BLaER1 treated with 17β-estradiol and CSF1 and Interleukin-3, amounts not matched to agents 10 nM and 100 nM (cell line): ENCODE measurements around the gene ARPC2.

ENCODE experiments used
- H3K27ac ChIP-seq, 11 experiments: shearing (Covaris generic); formaldehyde crosslinking; 2 replicates each; pipeline ENCODE4 v1.8.1; 2022
- H3K27me3 ChIP-seq, 11 experiments: shearing (Covaris generic); formaldehyde crosslinking; 2 replicates each; pipeline ENCODE4 v1.8.1; 2022
- H3K36me3 ChIP-seq, 11 experiments: shearing (Covaris generic); formaldehyde crosslinking; 2 replicates each; pipeline ENCODE4 v1.8.1; 2022
- H3K4me1 ChIP-seq, 10 experiments: shearing (Covaris generic); formaldehyde crosslinking; 2 replicates each; pipeline ENCODE4 v1.8.1; 2022
- H3K4me2 ChIP-seq, 11 experiments: shearing (Covaris generic); formaldehyde crosslinking; 2 replicates each; pipeline ENCODE4 v1.8.1; 2022
- H3K4me3 ChIP-seq, 10 experiments: shearing (Covaris generic); formaldehyde crosslinking; 2 replicates each; pipeline ENCODE4 v1.8.1; 2022
- H3K9ac ChIP-seq, 11 experiments: shearing (Covaris generic); formaldehyde crosslinking; 2 replicates each; pipeline ENCODE4 v1.8.1; 2022
- H3K9me3 ChIP-seq, 11 experiments: shearing (Covaris generic); formaldehyde crosslinking; replicated peaks in 1 of 11; 2 replicates each; pipeline ENCODE4 v1.8.1; 2022
- H4K20me1 ChIP-seq, 11 experiments: shearing (Covaris generic); formaldehyde crosslinking; 2 replicates each; pipeline ENCODE4 v1.8.1; 2022
- Cebpa-rat ChIP-seq, 11 experiments: shearing (Covaris generic); IDR thresholded peaks; 2 replicates each; pipeline ENCODE4 v1.8.1; 2022

Gene ARPC2

GRCh38 chr2:218184331-218184730, 32.7 kb upstream of the ARPC2 start:
- H3K9ac ChIP-seq, result no peak overlapping the region
- no peaks in the 10 kb centered on the region for H3K27me3 ChIP-seq
- no peak for TF ChIP-seq Cebpa-rat (IDR thresholded peaks at IDR 0.05)
- no peak overlapping the region for H3K4me2 ChIP-seq
- H3K4me1 ChIP-seq, result peaks cover 0 to 9% (median 2%) of the 10 kb centered on the region in 10 experiments; a peak in 8 of 20 replicates
- no peaks in the 10 kb centered on the region for H3K9me3 ChIP-seq
- H4K20me1 ChIP-seq, result no peaks in the 10 kb centered on the region
- no peak overlapping the region for H3K4me3 ChIP-seq
- no peak overlapping the region for H3K27ac ChIP-seq
- no peaks in the 10 kb centered on the region for H3K36me3 ChIP-seq

- no peaks in the 10 kb centered on the region for H4K20me1 ChIP-seq
- H3K9me3 ChIP-seq, result no peaks in the 10 kb centered on the region
- no peak for TF ChIP-seq Cebpa-rat (IDR thresholded peaks at IDR 0.05)
- no peaks in the 10 kb centered on the region for H3K36me3 ChIP-seq
- no peaks in the 10 kb centered on the region for H3K27me3 ChIP-seq
- H3K4me3 ChIP-seq, result no peak overlapping the region
- peak overlapping the region in 4 of 11 experiments; percentile 22 to 67 (median 40); a peak in 7 of 22 replicates for H3K4me2 ChIP-seq
- H3K4me1 ChIP-seq, result peaks cover 0 to 9% (median 2%) of the 10 kb centered on the region in 10 experiments; a peak in 8 of 20 replicates
- H3K27ac ChIP-seq, result no peak overlapping the region
- H3K9ac ChIP-seq, result peak overlapping the region in 1 of 11 experiments; percentile 34; a peak in 1 of 22 replicates
Measured at GRCh38 chr2:218186355-218186766, 30.6 kb upstream of the ARPC2 start.

- no peaks in the 10 kb centered on the region for H3K9me3 ChIP-seq
- H4K20me1 ChIP-seq, result no peaks in the 10 kb centered on the region
- H3K4me2 ChIP-seq, result peak overlapping the region in 4 of 11 experiments; percentile 22 to 67 (median 40); a peak in 5 of 22 replicates
- H3K9ac ChIP-seq, result no peak overlapping the region
- no peak overlapping the region for H3K4me3 ChIP-seq
- no peaks in the 10 kb centered on the region for H3K27me3 ChIP-seq
- H3K4me1 ChIP-seq, result peaks cover 0 to 9% (median 2%) of the 10 kb centered on the region in 10 experiments; a peak in 8 of 20 replicates
- no peak for TF ChIP-seq Cebpa-rat (IDR thresholded peaks at IDR 0.05)
- H3K27ac ChIP-seq, result no peak overlapping the region
- H3K36me3 ChIP-seq, result no peaks in the 10 kb centered on the region
Measured at GRCh38 chr2:218186876-218187275, 30.1 kb upstream of the ARPC2 start.

- no peaks in the 10 kb centered on the region for H3K36me3 ChIP-seq
- H3K27ac ChIP-seq, result no peak overlapping the region
- H3K9ac ChIP-seq, result no peak overlapping the region
- H3K4me3 ChIP-seq, result no peak overlapping the region
- H3K27me3 ChIP-seq, result no peaks in the 10 kb centered on the region
- TF ChIP-seq Cebpa-rat (IDR thresholded peaks at IDR 0.05), result no peak
- no peaks in the 10 kb centered on the region for H3K9me3 ChIP-seq
- H3K4me2 ChIP-seq, result no peak overlapping the region
- H3K4me1 ChIP-seq, result peaks cover 0 to 10% (median 2%) of the 10 kb centered on the region in 10 experiments; a peak in 11 of 20 replicates
- no peaks in the 10 kb centered on the region for H4K20me1 ChIP-seq
Measured at GRCh38 chr2:218187296-218188015, 29.5 kb upstream of the ARPC2 start.

GRCh38 chr2:218188528-218188927, 28.5 kb upstream of the ARPC2 start:
- H4K20me1 ChIP-seq, result no peaks in the 10 kb centered on the region
- peaks cover 0 to 20% (median 7%) of the 10 kb centered on the region in 10 experiments; a peak in 13 of 20 replicates for H3K4me1 ChIP-seq
- no peaks in the 10 kb centered on the region for H3K36me3 ChIP-seq
- no peak overlapping the region for H3K4me2 ChIP-seq
- no peak overlapping the region for H3K4me3 ChIP-seq
- no peak overlapping the region for H3K9ac ChIP-seq
- H3K27ac ChIP-seq, result no peak overlapping the region
- no peaks in the 10 kb centered on the region for H3K9me3 ChIP-seq
- no peak for TF ChIP-seq Cebpa-rat (IDR thresholded peaks at IDR 0.05)
- H3K27me3 ChIP-seq, result no peaks in the 10 kb centered on the region

GRCh38 chr2:218192902-218193430, 24.0 kb upstream of the ARPC2 start:
- no peak for TF ChIP-seq Cebpa-rat (IDR thresholded peaks at IDR 0.05)
- H4K20me1 ChIP-seq, result no peaks in the 10 kb centered on the region
- no peaks in the 10 kb centered on the region for H3K36me3 ChIP-seq
- peak overlapping the region in 6 of 11 experiments; percentile 35 to 58 (median 54); a peak in 9 of 22 replicates for H3K4me2 ChIP-seq
- no peak overlapping the region for H3K27ac ChIP-seq
- H3K9ac ChIP-seq, result no peak overlapping the region
- peaks cover 0 to 16% (median 10%) of the 10 kb centered on the region in 10 experiments; a peak in 13 of 20 replicates for H3K4me1 ChIP-seq
- H3K4me3 ChIP-seq, result no peak overlapping the region
- H3K27me3 ChIP-seq, result no peaks in the 10 kb centered on the region
- no peaks in the 10 kb centered on the region for H3K9me3 ChIP-seq

- no peaks in the 10 kb centered on the region for H4K20me1 ChIP-seq
- H3K36me3 ChIP-seq, result no peaks in the 10 kb centered on the region
- H3K9me3 ChIP-seq, result no peaks in the 10 kb centered on the region
- no peak overlapping the region for H3K27ac ChIP-seq
- H3K27me3 ChIP-seq, result no peaks in the 10 kb centered on the region
- no peak for TF ChIP-seq Cebpa-rat (IDR thresholded peaks at IDR 0.05)
- no peak overlapping the region for H3K9ac ChIP-seq
- H3K4me3 ChIP-seq, result no peak overlapping the region
- peaks cover 0 to 16% (median 10%) of the 10 kb centered on the region in 10 experiments; a peak in 13 of 20 replicates for H3K4me1 ChIP-seq
- H3K4me2 ChIP-seq, result peak overlapping the region in 2 of 11 experiments; percentile 55 to 58; a peak in 2 of 22 replicates
Measured at GRCh38 chr2:218193701-218194100, 23.3 kb upstream of the ARPC2 start.

- Histone ChIP-seq H4K20me1 (no peaks in the 10 kb centered on the region), H3K4me2 (peak overlapping the region in 2 of 11 experiments; percentile 5 to 25; a peak in 1 of 22 replicates)
- no peak for TF ChIP-seq Cebpa-rat (IDR thresholded peaks at IDR 0.05)
Measured at GRCh38 chr2:218194880-218195279, 22.1 kb upstream of the ARPC2 start.

GRCh38 chr2:218196974-218197373, 20.0 kb upstream of the ARPC2 start:
- H4K20me1 ChIP-seq, result no peaks in the 10 kb centered on the region
- no peak overlapping the region for H3K4me3 ChIP-seq
- H3K4me1 ChIP-seq, result peaks cover 0 to 25% (median 10%) of the 10 kb centered on the region in 10 experiments; a peak in 13 of 20 replicates
- no peak for TF ChIP-seq Cebpa-rat (IDR thresholded peaks at IDR 0.05)
- no peaks in the 10 kb centered on the region for H3K9me3 ChIP-seq
- H3K27me3 ChIP-seq, result no peaks in the 10 kb centered on the region
- no peak overlapping the region for H3K4me2 ChIP-seq
- no peaks in the 10 kb centered on the region for H3K36me3 ChIP-seq
- no peak overlapping the region for H3K9ac ChIP-seq
- H3K27ac ChIP-seq, result no peak overlapping the region

More at GRCh38 chr2:218194880-218195279, 22.1 kb upstream of the ARPC2 start:
- Histone ChIP-seq H3K4me1 (peaks cover 0 to 16% (median 10%) of the 10 kb centered on the region in 10 experiments; a peak in 13 of 20 replicates), H3K27ac (no peak overlapping the region), H3K27me3 (no peaks in the 10 kb centered on the region), H3K36me3 (no peaks in the 10 kb centered on the region), H3K4me3 (no peak overlapping the region), H3K9ac (no peak overlapping the region), H3K9me3 (no peaks in the 10 kb centered on the region)
